ENCODE data around the gene AGPAT3.

AGPAT3 gene

GRCh38 chr21:43866260-43866629, 1.2 kb downstream of the AGPAT3 start:
- no peak for DNase-seq

- no peak for DNase-seq
These were observed 1.8 kb downstream of the AGPAT3 start for GRCh38 chr21:43866659-43867331.

- DNase-seq = no peak
These were observed 2.3 kb downstream of the AGPAT3 start for GRCh38 chr21:43867332-43867703.

GRCh38 chr21:43867948-43868347, 2.9 kb downstream of the AGPAT3 start:
- DNase-seq = no peak

- DNase-seq = no peak
These were observed 3.4 kb downstream of the AGPAT3 start for GRCh38 chr21:43868461-43868860.

- DNase-seq = no peak
These were observed 4.7 kb downstream of the AGPAT3 start for GRCh38 chr21:43869486-43870325.

GRCh38 chr21:43871487-43871886, 6.5 kb downstream of the AGPAT3 start:
- no peak for DNase-seq

- no peak for DNase-seq
These were observed 7.6 kb downstream of the AGPAT3 start for GRCh38 chr21:43872531-43873197.

- no peak for DNase-seq
These were observed 8.7 kb downstream of the AGPAT3 start for GRCh38 chr21:43873673-43874072.

GRCh38 chr21:43874085-43874805, 9.2 kb downstream of the AGPAT3 start:
- DNase-seq = no peak

- DNase-seq = no peak
These were observed 11.6 kb downstream of the AGPAT3 start for GRCh38 chr21:43876605-43877004.

- DNase-seq = no peak
These were observed 13.0 kb downstream of the AGPAT3 start for GRCh38 chr21:43877936-43878575.

GRCh38 chr21:43879348-43880110, 14.5 kb downstream of the AGPAT3 start:
- DNase-seq = no peak

GRCh38 chr21:43880111-43880985, 15.3 kb downstream of the AGPAT3 start:
- DNase-seq = no peak

GRCh38 chr21:43881283-43881682, 16.3 kb downstream of the AGPAT3 start:
- DNase-seq = no peak

GRCh38 chr21:43881935-43882334, 16.9 kb downstream of the AGPAT3 start:
- DNase-seq = no peak

- DNase-seq = no peak
These were observed 18.0 kb downstream of the AGPAT3 start for GRCh38 chr21:43882952-43883545.

- DNase-seq = no peak
These were observed 19.2 kb downstream of the AGPAT3 start for GRCh38 chr21:43884012-43884860.

- DNase-seq = no peak
These were observed 19.9 kb downstream of the AGPAT3 start for GRCh38 chr21:43884861-43885417.

Data from SW 1271 (cell line).